COLO668 (cell line): ENCODE data around the gene CNTN2.

ENCODE experiments used
- DNase-seq: peaks from one replicate; lab custom pipeline; 2025; ENCODE audit not compliant: unreplicated experiment; lab: John Stamatoyannopoulos, UW

The CNTN2 gene

DNA sequence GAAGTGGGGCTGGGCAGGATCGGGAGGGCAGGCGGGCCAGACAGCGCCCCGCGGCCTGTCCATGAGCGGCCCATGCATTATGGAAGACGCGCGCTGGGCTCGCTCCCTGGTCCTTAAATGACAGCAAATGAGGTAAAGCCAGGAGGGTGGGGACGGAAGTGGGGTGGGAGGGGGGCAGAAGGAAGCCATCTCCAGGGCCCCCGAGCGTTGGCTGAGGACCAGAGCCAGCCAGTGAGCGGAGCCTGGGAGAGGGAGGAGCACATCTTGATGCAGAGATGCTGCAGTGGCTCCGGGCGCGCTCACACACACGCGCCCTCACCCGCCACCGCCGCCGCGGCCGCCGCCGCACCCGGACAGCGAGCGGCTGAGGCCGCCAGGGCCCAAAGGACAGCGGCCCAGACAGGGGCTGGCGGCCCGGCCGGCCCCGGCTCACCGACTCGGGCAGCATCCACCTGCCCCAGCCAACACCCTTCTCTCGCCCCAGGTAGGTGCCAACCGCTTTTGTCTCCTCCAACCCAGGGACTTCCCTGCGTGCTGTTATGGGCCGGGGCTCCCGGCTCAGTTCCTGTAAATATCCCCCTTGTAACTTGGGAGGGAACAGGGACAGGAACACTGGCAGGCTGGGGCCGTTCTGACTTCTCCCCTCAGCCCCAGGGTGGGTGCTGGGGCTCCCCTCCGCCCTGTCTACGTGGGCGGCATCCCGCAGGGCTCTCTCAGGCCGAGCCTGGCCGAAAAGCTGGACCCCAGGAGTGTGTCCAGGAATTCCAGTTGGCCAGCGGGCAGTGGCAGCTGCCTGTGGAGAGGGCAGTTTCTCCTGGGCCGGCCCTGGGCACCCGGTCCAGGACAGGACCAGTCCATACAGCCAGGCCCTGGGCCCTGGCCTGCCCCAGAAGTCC lies at the start of gene CNTN2:
CNTN2 (plus strand) TSS at position 302 of the 896 bp plus-strand sequence. CDS start 9,974 bp downstream, outside the sequence.
- peak; percentile 33 for DNase-seq

- peak; percentile 17 for DNase-seq
These were observed 48.7 kb upstream of the CNTN2 start for GRCh38 chr1:204994086-204994862.

- no peak for DNase-seq
These were observed 46.0 kb upstream of the CNTN2 start for GRCh38 chr1:204996981-204997380.

- DNase-seq: no peak
These were observed 45.2 kb upstream of the CNTN2 start for GRCh38 chr1:204997591-204998355.

DNA sequence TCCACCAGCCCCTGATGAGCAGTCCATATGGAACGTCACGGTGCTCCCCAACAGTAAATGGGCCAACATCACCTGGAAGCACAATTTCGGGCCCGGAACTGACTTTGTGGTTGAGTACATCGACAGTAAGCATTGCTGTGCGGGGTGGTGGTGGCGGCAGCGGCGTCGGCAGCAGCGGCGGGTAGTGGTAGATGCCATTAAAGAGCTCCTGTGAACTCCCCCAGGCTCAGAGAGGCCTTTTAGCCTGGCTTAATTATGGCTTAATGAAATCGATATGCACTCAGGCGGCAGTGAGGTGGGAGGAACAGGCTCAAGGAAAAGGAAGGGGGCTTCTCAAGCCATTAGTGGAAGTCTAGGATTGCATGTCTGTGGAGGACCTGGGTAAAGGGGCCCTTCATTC lies 41.9 kb upstream of the CNTN2 start:
- no peak for DNase-seq

- DNase-seq: no peak
These were observed 40.3 kb upstream of the CNTN2 start for GRCh38 chr1:205002705-205003104.

DNA sequence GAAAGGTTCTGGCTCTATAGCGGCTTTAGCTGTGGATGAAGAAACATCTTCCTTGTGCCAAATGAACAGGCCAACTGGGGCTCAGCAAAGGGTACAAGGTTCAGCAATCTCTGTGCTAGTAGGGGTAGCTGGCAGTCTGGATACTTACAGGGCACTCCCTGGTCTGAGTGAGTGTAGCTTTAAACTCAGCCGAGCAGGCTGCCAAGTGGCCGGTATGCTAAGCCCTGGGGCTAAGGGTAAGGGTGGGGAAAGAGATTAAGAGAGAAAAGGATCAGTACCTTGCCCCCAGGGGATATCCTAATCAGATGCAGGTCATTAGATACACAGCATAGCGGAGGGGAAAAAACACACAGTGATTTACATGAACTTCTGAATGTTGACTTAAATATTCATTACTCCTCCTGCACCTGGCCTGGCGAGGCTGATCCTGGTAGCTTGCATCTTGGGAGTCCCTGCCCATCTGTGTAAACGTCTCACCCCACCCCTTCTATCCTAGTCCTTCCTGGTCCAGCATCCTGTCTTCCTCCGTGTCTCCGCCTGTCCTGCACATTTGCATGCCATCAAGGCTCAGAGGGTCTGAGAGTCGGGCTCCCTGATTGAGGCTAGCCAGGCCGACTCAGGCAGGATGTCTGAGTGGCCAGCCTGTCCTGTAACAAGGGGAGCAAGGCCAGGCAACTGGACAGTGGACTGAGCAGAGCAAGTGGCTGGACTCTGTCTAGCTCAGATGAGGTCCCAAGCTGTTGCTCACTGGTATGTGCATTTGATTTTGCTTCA lies 39.5 kb upstream of the CNTN2 start:
- DNase-seq: peak; percentile 11

DNA sequence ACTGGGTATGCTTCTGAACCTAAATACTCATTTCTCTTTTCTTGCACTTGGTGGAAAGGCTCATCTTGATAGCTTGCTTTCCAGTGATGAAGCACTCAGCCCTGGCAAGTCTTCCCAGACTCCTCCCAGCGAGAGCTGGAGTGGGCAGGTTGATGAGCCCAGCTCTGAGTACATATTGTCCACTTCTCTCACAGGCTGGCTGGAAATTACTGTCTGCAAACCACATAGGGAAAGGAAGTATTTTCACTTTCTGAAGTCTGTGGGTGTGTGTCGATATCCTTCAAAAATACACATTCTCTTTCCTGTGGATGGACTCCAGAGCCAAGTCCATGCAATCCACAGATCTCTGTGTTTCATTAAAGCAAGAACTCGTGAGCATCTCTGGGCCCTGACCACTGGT lies 38.7 kb upstream of the CNTN2 start:
- no peak for DNase-seq

DNA sequence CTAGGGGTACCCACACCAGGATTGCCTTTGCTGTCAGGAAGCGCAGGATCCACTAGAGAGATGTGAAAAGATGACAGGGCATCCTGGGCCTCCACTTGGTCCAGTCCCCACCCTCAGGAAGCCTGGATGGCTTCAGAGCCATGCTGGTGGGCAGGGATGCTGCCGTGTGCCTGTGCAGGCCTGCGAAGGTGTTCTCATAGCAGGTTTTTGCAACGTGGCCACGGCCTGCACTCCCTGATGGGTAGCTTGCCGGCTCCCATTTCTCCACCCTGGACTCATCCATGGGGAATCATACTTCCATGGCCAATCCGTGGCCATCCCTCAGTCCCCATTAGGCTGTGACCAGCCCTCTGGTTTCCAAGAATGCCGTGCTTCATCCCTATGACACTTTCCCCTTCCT lies 34.1 kb upstream of the CNTN2 start:
- DNase-seq: no peak

DNA sequence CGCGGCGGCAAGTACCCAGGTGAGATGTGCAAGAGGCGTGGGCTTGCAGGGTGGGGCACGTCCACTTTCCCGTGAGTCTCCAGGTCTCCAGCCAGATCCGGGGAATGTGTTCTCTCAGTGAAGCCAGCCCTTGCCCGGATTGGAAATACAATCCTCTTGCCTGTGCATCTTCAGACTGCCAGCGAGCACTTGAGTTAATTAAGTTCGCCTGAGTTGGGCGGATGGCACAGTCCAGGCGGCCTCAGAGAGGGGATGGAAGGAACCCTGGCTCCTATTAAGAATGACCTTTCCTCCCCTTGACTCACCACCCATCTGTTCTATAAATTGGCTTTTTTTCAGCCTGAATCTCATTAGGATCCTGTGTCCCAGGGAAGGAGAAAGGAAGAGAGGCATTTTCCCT lies 33.3 kb upstream of the CNTN2 start:
- no peak for DNase-seq

GRCh38 chr1:205012391-205013140 lies 30.4 kb upstream of the CNTN2 start:
- DNase-seq: no peak

GRCh38 chr1:205013683-205014367 lies 29.2 kb upstream of the CNTN2 start:
- DNase-seq: no peak

DNA sequence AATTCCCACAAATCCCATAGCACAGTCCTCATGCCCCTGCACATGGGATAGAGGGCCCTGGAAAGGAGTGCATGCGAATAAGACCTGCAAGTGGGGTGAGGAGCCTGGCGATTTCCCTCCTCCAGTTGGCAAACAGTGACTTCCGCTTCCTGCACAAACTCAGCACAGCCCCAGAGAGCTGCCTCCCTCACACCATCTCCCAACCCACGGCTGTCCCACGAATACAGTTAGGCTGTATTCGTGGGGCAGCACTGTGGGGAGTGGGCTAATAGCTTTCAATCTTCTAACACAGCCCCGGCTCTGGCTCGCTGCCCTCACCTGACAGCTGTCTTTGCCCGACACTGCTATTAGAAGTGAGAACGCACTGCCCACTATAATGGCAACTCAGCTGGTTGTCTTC lies 28.2 kb upstream of the CNTN2 start:
- no peak for DNase-seq

GRCh38 chr1:205015241-205015640 lies 27.8 kb upstream of the CNTN2 start:
- DNase-seq: no peak

DNA sequence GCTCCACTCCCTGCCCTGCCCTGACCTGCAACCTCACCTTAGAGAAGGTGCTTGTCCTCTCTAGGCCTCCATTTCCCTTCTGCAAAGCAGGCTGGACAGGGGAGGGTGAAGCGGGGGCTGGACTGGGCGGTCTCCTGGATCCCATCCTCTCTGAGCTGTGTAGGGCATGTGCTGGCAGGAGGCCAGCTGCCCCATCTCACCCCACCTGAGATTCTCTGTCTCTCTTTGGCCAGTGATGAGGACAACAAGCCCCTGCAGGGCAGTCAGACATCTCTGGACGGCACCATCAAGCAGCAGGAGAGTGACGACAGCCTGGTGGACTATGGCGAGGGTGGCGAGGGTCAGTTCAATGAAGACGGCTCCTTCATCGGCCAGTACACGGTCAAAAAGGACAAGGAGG lies 26.9 kb upstream of the CNTN2 start:
- no peak for DNase-seq

DNA sequence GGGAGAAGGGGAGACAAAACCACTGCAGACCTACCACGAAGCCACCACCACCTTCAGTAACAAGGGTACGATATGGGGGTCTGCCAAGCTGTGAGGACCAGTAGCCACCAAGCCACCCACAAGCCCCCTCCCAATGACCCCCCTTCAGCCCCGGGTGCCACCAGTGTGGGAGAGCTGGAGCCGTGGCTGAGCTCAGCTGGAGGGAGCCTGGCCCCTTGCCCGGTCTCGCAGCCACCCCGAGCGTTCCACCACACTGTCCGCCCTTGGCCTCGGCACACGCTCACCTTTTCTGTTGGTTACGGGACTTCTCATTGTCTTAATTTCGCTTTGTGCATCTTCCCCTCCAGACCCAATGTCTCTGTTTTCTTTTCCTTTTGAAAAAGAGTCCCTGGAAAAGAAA lies 26.4 kb upstream of the CNTN2 start:
- no peak for DNase-seq

GRCh38 chr1:205017001-205017400 lies 26.0 kb upstream of the CNTN2 start:
- DNase-seq: no peak

DNA sequence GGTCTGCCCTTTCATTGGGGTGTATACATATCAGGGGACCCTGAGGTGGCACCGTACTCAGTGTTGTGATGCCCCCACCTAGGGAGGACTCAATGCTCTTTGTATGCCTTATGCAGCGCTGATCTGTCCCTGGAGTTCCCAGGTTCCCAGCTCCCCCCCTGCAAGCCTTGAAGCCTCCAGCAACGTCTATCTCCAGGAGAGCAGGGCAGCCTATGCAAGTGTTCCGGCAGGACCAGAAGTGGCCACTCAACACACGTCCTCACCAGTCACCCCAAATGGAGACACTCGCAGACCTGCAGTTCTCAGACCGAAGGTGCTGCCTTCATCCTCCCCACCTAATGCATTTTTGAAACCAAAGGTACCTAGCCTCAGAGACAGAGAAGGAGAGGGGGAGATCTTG lies 25.2 kb upstream of the CNTN2 start:
- no peak for DNase-seq

DNA sequence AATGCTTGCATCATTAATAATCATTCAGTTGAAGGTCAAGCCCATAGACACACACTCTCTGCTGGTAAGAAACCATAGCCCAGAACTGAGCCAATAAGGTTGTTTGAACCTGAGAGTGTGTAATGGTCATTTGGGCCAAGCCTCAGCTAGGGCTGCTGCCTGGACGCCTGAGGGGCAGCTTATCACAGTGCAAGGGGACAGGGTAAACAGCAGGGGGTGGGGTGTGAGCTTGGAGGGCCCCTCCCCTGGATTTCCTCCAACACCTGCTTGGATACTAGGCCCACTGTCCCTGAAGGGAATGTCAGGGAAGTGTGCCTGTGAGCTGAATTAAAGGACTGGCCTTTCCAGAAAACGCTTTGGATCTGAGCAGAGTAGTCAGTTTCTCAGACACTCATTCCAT lies 24.6 kb upstream of the CNTN2 start:
- DNase-seq: no peak
